GM23338 (cell line): ENCODE data around the gene TP53I13. TPM values are rescaled to one million over a fixed set of nuclear protein-coding genes. Genes with fewer than 3 reads are reported as not detected.

ENCODE experiments used
- CREB1 ChIP-seq: fragments of 250-450 bp; sonication (Bioruptor Pico); IDR thresholded peaks from 2 replicates; pipeline ENCODE4 v1.5.0; 2020; ENCODE audit warnings: low read depth, mild to moderate bottlenecking, moderate library complexity
- NANOG ChIP-seq: IDR thresholded peaks from 2 replicates; pipeline ENCODE4 v1.6.1; 2016; ENCODE audit warnings: antibody characterized with exemption, borderline replicate concordance
- ZNF114 ChIP-seq: fragments of 250-450 bp; sonication (Bioruptor Pico); IDR thresholded peaks from 2 replicates; pipeline ENCODE4 v1.5.0; 2020; ENCODE audit warnings: mild to moderate bottlenecking, moderate library complexity
- ZNF331 ChIP-seq: fragments of 250-450 bp; sonication (Bioruptor Pico); IDR thresholded peaks from 2 replicates; pipeline ENCODE4 v1.5.0; 2020; ENCODE audit warnings: low read depth, mild to moderate bottlenecking, moderate library complexity
- polyA plus RNA-seq: library from polyadenylated mRNA; unstranded; fragments of >200 nt; fragmentation: Nextera tagmentation; extraction: Ambion mirVana; gene quantifications from 2 replicates; pipeline ENCODE4 v1.2.1, GENCODE V29; 2016
- total RNA-seq: library from RNA; depleted of rRNA; stranded (reverse); fragments of >200 nt; shearing (Covaris generic); gene quantifications from 2 replicates; pipeline ENCODE4 v1.2.3, GENCODE V29; 2014
- TF ChIP-seq, protein P1 (sequence below): fragments of 250-450 bp; sonication (Bioruptor Pico); IDR thresholded peaks from 2 replicates; pipeline ENCODE4 v1.5.0; 2020; ENCODE audit warnings: mild to moderate bottlenecking, moderate library complexity
- TF ChIP-seq, protein P2 (sequence below): IDR thresholded peaks from 2 replicates; pipeline ENCODE4 v1.6.1; 2016; ENCODE audit warnings: antibody characterized with exemption
- TF ChIP-seq, protein P3 (sequence below): IDR thresholded peaks from one replicate; pipeline ENCODE4 v1.6.1; 2018; ENCODE audit warnings: antibody characterized with exemption; ENCODE audit not compliant: unreplicated experiment

TP53I13 gene
- total and polyA plus RNA-seq, 2 experiments from 2014 or later: 21.0 to 38.9 TPM

DNA sequence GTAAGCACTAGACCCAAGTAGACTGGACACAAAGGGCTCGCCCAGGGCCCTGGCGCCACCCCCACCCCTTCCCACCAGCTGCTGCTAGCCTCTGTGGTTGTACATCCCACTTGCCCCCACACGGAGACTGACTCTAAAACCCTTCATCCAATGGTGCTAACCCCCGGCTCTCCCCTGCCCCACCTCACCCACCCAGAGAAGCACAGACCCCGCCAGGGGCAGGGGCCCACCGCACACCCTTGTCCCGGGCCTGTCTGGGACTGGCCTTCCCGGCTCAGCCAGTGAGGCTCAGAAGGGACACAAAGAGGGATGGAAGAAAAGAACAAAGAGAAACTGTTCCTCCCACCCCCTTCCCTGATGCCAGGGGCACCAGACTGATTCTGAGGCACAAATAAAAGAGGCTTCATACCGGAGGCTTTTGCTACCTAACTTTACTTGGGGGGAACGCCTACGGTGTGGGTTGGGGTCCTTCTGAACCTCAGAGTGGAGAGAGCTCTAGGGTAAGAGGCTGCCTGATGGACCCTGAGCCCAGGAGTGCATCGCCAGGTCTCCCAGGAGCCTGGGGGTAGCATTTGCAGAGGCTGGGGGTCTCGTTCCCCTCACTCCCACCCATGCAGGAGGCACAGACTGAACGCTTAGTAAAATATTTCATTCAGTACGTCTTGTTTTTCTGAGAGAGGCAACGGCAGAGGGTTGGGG, 46.0 kb downstream of the TP53I13 start (continued):
- TF ChIP-seq, protein P1, sequence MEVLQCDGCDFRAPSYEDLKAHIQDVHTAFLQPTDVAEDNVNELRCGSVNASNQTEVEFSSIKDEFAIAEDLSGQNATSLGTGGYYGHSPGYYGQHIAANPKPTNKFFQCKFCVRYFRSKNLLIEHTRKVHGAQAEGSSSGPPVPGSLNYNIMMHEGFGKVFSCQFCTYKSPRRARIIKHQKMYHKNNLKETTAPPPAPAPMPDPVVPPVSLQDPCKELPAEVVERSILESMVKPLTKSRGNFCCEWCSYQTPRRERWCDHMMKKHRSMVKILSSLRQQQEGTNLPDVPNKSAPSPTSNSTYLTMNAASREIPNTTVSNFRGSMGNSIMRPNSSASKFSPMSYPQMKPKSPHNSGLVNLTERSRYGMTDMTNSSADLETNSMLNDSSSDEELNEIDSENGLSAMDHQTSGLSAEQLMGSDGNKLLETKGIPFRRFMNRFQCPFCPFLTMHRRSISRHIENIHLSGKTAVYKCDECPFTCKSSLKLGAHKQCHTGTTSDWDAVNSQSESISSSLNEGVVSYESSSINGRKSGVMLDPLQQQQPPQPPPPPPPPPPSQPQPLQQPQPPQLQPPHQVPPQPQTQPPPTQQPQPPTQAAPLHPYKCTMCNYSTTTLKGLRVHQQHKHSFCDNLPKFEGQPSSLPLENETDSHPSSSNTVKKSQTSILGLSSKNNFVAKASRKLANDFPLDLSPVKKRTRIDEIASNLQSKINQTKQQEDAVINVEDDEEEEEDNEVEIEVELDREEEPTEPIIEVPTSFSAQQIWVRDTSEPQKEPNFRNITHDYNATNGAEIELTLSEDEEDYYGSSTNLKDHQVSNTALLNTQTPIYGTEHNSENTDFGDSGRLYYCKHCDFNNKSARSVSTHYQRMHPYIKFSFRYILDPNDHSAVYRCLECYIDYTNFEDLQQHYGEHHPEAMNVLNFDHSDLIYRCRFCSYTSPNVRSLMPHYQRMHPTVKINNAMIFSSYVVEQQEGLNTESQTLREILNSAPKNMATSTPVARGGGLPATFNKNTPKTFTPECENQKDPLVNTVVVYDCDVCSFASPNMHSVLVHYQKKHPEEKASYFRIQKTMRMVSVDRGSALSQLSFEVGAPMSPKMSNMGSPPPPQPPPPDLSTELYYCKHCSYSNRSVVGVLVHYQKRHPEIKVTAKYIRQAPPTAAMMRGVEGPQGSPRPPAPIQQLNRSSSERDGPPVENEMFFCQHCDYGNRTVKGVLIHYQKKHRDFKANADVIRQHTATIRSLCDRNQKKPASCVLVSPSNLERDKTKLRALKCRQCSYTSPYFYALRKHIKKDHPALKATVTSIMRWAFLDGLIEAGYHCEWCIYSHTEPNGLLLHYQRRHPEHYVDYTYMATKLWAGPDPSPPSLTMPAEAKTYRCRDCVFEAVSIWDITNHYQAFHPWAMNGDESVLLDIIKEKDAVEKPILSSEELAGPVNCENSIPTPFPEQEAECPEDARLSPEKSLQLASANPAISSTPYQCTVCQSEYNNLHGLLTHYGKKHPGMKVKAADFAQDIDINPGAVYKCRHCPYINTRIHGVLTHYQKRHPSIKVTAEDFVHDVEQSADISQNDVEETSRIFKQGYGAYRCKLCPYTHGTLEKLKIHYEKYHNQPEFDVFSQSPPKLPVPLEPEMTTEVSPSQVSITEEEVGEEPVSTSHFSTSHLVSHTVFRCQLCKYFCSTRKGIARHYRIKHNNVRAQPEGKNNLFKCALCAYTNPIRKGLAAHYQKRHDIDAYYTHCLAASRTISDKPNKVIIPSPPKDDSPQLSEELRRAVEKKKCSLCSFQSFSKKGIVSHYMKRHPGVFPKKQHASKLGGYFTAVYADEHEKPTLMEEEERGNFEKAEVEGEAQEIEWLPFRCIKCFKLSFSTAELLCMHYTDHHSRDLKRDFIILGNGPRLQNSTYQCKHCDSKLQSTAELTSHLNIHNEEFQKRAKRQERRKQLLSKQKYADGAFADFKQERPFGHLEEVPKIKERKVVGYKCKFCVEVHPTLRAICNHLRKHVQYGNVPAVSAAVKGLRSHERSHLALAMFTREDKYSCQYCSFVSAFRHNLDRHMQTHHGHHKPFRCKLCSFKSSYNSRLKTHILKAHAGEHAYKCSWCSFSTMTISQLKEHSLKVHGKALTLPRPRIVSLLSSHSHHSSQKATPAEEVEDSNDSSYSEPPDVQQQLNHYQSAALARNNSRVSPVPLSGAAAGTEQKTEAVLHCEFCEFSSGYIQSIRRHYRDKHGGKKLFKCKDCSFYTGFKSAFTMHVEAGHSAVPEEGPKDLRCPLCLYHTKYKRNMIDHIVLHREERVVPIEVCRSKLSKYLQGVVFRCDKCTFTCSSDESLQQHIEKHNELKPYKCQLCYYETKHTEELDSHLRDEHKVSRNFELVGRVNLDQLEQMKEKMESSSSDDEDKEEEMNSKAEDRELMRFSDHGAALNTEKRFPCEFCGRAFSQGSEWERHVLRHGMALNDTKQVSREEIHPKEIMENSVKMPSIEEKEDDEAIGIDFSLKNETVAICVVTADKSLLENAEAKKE (CRISPR knock-in tag): no peak
- TF ChIP-seq ZNF331 (CRISPR knock-in tag) (no peak), NANOG (no peak), ZNF114 (CRISPR knock-in tag) (no peak), CREB1 (no peak)
- TF ChIP-seq, protein P2, sequence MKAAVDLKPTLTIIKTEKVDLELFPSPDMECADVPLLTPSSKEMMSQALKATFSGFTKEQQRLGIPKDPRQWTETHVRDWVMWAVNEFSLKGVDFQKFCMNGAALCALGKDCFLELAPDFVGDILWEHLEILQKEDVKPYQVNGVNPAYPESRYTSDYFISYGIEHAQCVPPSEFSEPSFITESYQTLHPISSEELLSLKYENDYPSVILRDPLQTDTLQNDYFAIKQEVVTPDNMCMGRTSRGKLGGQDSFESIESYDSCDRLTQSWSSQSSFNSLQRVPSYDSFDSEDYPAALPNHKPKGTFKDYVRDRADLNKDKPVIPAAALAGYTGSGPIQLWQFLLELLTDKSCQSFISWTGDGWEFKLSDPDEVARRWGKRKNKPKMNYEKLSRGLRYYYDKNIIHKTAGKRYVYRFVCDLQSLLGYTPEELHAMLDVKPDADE: no peak
- TF ChIP-seq, protein P3, sequence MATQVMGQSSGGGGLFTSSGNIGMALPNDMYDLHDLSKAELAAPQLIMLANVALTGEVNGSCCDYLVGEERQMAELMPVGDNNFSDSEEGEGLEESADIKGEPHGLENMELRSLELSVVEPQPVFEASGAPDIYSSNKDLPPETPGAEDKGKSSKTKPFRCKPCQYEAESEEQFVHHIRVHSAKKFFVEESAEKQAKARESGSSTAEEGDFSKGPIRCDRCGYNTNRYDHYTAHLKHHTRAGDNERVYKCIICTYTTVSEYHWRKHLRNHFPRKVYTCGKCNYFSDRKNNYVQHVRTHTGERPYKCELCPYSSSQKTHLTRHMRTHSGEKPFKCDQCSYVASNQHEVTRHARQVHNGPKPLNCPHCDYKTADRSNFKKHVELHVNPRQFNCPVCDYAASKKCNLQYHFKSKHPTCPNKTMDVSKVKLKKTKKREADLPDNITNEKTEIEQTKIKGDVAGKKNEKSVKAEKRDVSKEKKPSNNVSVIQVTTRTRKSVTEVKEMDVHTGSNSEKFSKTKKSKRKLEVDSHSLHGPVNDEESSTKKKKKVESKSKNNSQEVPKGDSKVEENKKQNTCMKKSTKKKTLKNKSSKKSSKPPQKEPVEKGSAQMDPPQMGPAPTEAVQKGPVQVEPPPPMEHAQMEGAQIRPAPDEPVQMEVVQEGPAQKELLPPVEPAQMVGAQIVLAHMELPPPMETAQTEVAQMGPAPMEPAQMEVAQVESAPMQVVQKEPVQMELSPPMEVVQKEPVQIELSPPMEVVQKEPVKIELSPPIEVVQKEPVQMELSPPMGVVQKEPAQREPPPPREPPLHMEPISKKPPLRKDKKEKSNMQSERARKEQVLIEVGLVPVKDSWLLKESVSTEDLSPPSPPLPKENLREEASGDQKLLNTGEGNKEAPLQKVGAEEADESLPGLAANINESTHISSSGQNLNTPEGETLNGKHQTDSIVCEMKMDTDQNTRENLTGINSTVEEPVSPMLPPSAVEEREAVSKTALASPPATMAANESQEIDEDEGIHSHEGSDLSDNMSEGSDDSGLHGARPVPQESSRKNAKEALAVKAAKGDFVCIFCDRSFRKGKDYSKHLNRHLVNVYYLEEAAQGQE: no peak
